ACC112 (cell line): Measurements from ENCODE around the gene ENDOD1.
"Not testable (repeated sequence)": the region's sequence is repeated elsewhere in the genome, so short reads cannot be mapped to it uniquely, and the experiment has no call there.

Source experiments
- H2AFZ ChIP-seq: fragments of 200-600 bp; sonication (generic); one replicate; pipeline ENCODE4 v1.6.0; 2017; ENCODE audit warnings: antibody characterized with exemption, low read length; ENCODE audit not compliant: unreplicated experiment
- H3K27ac ChIP-seq: fragments of 200-600 bp; sonication (generic); 2 replicates; pipeline ENCODE4 v1.5.1; 2014; ENCODE audit warnings: low read depth, mild to moderate bottlenecking, antibody characterized with exemption, low read length, moderate library complexity
- H3K27me3 ChIP-seq: fragments of 200-600 bp; sonication (generic); 2 replicates; pipeline ENCODE4 v1.6.1; 2014; ENCODE audit warnings: mild to moderate bottlenecking, antibody characterized with exemption, low read length, moderate library complexity, mixed read lengths; ENCODE audit not compliant: insufficient read depth
- H3K36me3 ChIP-seq: fragments of 200-600 bp; sonication (generic); 2 replicates; pipeline ENCODE4 v1.6.1; 2016; ENCODE audit warnings: mild to moderate bottlenecking, antibody characterized with exemption, low read length, moderate library complexity, mixed read lengths; ENCODE audit not compliant: insufficient read depth
- H3K4me1 ChIP-seq: fragments of 200-600 bp; sonication (generic); one replicate; pipeline ENCODE4 v1.6.1; 2016; ENCODE audit warnings: low read length, mixed read lengths; ENCODE audit not compliant: insufficient read depth, unreplicated experiment, control insufficient read depth
- H3K4me3 ChIP-seq: fragments of 200-600 bp; sonication (generic); 2 replicates; pipeline ENCODE4 v1.5.1; 2014; ENCODE audit warnings: mild to moderate bottlenecking, low read depth, low read length
- H3K79me2 ChIP-seq: fragments of 200-600 bp; sonication (generic); one replicate; pipeline ENCODE4 v1.6.0; 2016; ENCODE audit warnings: low read length; ENCODE audit not compliant: control insufficient read depth, unreplicated experiment, insufficient read depth

ENDOD1 gene

GRCh38 chr11:95123556-95123955 lies 33.9 kb downstream of the ENDOD1 start:
- H3K4me1 ChIP-seq = peaks cover 6% of the 10 kb centered on the region
- no peak overlapping the region for H3K27ac ChIP-seq
- H3K4me3 ChIP-seq = no peak overlapping the region
- no peaks in the 10 kb centered on the region for H3K79me2 ChIP-seq
- H3K36me3 ChIP-seq = no peaks in the 10 kb centered on the region
- H2AFZ ChIP-seq = no peak overlapping the region
- no peaks in the 10 kb centered on the region for H3K27me3 ChIP-seq

DNA sequence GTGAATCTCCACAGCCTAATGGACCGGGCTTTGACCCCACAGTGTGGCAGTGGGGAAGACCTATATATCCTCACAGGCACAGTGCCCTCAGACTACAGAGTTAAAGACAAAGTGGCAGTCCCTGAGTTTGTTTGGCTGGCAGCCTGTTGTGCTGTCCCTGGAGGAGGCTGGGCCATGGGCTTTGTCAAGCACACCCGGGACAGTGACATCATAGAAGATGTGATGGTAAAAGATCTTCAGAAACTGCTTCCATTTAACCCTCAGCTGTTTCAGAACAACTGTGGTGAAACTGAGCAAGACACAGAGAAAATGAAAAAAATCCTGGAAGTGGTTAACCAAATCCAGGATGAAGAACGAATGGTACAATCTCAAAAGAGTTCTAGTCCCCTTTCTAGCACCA lies 39.0 kb downstream of the ENDOD1 start:
- Histone ChIP-seq H3K27me3 (no peaks in the 10 kb centered on the region), H3K4me1 (no peaks in the 10 kb centered on the region), H3K4me3 (no peak overlapping the region), H3K79me2 (no peaks in the 10 kb centered on the region), H2AFZ (no peak overlapping the region), H3K27ac (no peak overlapping the region), H3K36me3 (0 out of 2 replicates have a peak, but pooled peaks cover 4% of the 10 kb centered on the region)

GRCh38 chr11:95132956-95133355 lies 43.3 kb downstream of the ENDOD1 start:
- peaks cover 12% of the 10 kb centered on the region for H3K4me1 ChIP-seq

DNA sequence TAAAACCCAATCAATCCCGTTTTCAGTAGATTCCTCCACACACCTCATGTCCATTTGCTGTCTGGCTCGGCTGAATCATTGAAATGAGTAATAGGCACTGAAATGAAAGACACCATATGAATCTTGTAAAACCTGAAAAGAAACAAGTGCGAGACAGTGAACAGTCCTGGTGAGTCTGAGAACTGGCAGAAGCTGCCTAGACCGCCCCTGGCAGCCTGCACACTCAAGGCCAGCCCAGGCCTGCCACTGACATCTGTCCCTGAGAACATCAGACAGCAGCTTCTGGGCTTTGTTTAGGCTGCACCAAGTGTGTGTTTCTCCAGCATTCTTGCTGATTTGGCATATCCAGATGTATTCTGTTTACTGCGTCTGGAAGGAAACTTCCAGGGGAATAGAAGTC lies 44.8 kb downstream of the ENDOD1 start:
- H2AFZ ChIP-seq = no peak overlapping the region
- no peaks in the 10 kb centered on the region for H3K36me3 ChIP-seq
- H3K27ac ChIP-seq = no peak overlapping the region
- H3K4me1 ChIP-seq = peaks cover 12% of the 10 kb centered on the region
- H3K27me3 ChIP-seq = no peaks in the 10 kb centered on the region
- H3K4me3 ChIP-seq = no peak overlapping the region; the same call in 1 of the 2 replicates
- no peaks in the 10 kb centered on the region for H3K79me2 ChIP-seq

More at GRCh38 chr11:95132956-95133355, 43.3 kb downstream of the ENDOD1 start:
- H3K27me3 ChIP-seq = no peaks in the 10 kb centered on the region
- H3K36me3 ChIP-seq = 0 out of 2 replicates have a peak, but pooled peaks cover 4% of the 10 kb centered on the region
- no peak overlapping the region for H2AFZ ChIP-seq
- H3K79me2 ChIP-seq = no peaks in the 10 kb centered on the region
- H3K4me3 ChIP-seq = no peak overlapping the region
- no peak overlapping the region for H3K27ac ChIP-seq

GRCh38 chr11:95135155-95135554 lies 45.5 kb downstream of the ENDOD1 start:
- H3K4me3 ChIP-seq = no peak overlapping the region
- no peaks in the 10 kb centered on the region for H3K79me2 ChIP-seq
- H3K4me1 ChIP-seq = peaks cover 12% of the 10 kb centered on the region
- H3K27ac ChIP-seq = no peak overlapping the region
- H3K36me3 ChIP-seq = no peaks in the 10 kb centered on the region
- H2AFZ ChIP-seq = no peak overlapping the region
- H3K27me3 ChIP-seq = no peaks in the 10 kb centered on the region

GRCh38 chr11:95135880-95136279 lies 46.2 kb downstream of the ENDOD1 start:
- peaks cover 12% of the 10 kb centered on the region for H3K4me1 ChIP-seq
- no peaks in the 10 kb centered on the region for H3K36me3 ChIP-seq
- no peaks in the 10 kb centered on the region for H3K27me3 ChIP-seq
- H2AFZ ChIP-seq = no peak overlapping the region
- no peaks in the 10 kb centered on the region for H3K79me2 ChIP-seq
- H3K27ac ChIP-seq = no peak overlapping the region
- no peak overlapping the region for H3K4me3 ChIP-seq

- not testable (repeated sequence) for H3K4me3 ChIP-seq, H3K79me2 ChIP-seq, H3K27ac ChIP-seq, H3K27me3 ChIP-seq, H3K36me3 ChIP-seq, H2AFZ ChIP-seq
- peaks cover 12% of the 10 kb centered on the region for H3K4me1 ChIP-seq
Measured at GRCh38 chr11:95136747-95137146, 47.1 kb downstream of the ENDOD1 start.

- H3K79me2 ChIP-seq = no peaks in the 10 kb centered on the region
- peaks cover 12% of the 10 kb centered on the region for H3K4me1 ChIP-seq
- H2AFZ ChIP-seq = no peak overlapping the region
- H3K27me3 ChIP-seq = no peaks in the 10 kb centered on the region
- no peak overlapping the region for H3K27ac ChIP-seq
- H3K4me3 ChIP-seq = no peak overlapping the region
- H3K36me3 ChIP-seq = no peaks in the 10 kb centered on the region
Measured at GRCh38 chr11:95137299-95137698, 47.7 kb downstream of the ENDOD1 start.

- no peak overlapping the region for H3K4me3 ChIP-seq
- no peak overlapping the region for H2AFZ ChIP-seq
- H3K4me1 ChIP-seq = peaks cover 21% of the 10 kb centered on the region
- no peaks in the 10 kb centered on the region for H3K79me2 ChIP-seq
- no peaks in the 10 kb centered on the region for H3K27me3 ChIP-seq
- no peak overlapping the region for H3K27ac ChIP-seq
- no peaks in the 10 kb centered on the region for H3K36me3 ChIP-seq
Measured at GRCh38 chr11:95138448-95138847, 48.8 kb downstream of the ENDOD1 start.

GRCh38 chr11:95140397-95141033 lies 50.9 kb downstream of the ENDOD1 start:
- Histone ChIP-seq H3K27me3 (no peaks in the 10 kb centered on the region), H2AFZ (no peak overlapping the region), H3K4me1 (peaks cover 27% of the 10 kb centered on the region), H3K36me3 (no peaks in the 10 kb centered on the region), H3K27ac (no peak overlapping the region), H3K4me3 (no peak overlapping the region), H3K79me2 (no peaks in the 10 kb centered on the region)

DNA sequence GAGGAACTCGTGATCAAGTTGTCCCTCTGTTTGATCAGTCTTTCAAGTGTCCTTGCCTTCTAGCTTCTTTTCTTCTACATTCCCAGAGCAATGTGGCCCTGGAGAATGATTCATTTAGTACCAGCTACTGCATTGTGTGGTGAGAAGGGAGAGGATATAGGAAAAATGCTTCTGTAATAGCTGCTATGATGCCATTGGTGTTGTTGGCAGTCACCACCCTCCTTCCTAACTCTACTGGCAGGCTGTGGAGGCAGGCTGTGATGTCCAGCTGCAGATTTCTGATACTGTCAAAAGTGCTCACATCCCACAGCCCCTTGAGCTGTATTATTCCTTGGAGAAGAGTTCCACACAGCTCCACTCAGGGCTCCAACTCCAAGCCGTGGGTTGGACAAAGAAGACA lies 52.8 kb downstream of the ENDOD1 start:
- Histone ChIP-seq H3K4me3 (no peak overlapping the region), H3K36me3 (no peaks in the 10 kb centered on the region), H3K4me1 (peaks cover 40% of the 10 kb centered on the region), H3K79me2 (no peaks in the 10 kb centered on the region), H2AFZ (no peak overlapping the region), H3K27me3 (no peaks in the 10 kb centered on the region), H3K27ac (peak overlapping the region; percentile 63; the same call in 1 of the 2 replicates)
